ENCODE data around the gene LHFPL5. TPM values are rescaled to one million over a fixed set of nuclear protein-coding genes. Genes with fewer than 3 reads are reported as not detected.

The LHFPL5 gene
- total and polyA plus RNA-seq, 2 experiments from 2014 or later, result not detected

GRCh38 chr6:35808688-35809087 lies 3.5 kb downstream of the LHFPL5 start:
- TF ChIP-seq REST (IDR thresholded peaks at IDR 0.05; ENCODE audit: unreplicated experiment) (no peak), ZNF462 (CRISPR knock-in tag; IDR thresholded peaks at IDR 0.05) (no peak), EZH2phosphoT487 (IDR thresholded peaks at IDR 0.05; ENCODE audit: unreplicated experiment) (no peak), ZNF331 (CRISPR knock-in tag; IDR thresholded peaks at IDR 0.05; ENCODE audit: low read depth) (no peak), EZH2 (IDR thresholded peaks at IDR 0.05; ENCODE audit: low read depth, unreplicated experiment) (no peak), JUNB (IDR thresholded peaks at IDR 0.05; ENCODE audit: unreplicated experiment) (no peak), POLR2AphosphoS5 (IDR thresholded peaks at IDR 0.05; ENCODE audit: low read depth) (no peak), STAT1 (IDR thresholded peaks at IDR 0.05; ENCODE audit: unreplicated experiment) (no peak), CTCF (conservative IDR thresholded peaks at IDR 0.05; ENCODE audit: low read depth in 2 of 2) (no peak), NANOG (IDR thresholded peaks at IDR 0.05; ENCODE audit: borderline replicate concordance) (no peak), ETS1 (IDR thresholded peaks at IDR 0.05) (no peak), CREB1 (CRISPR knock-in tag; IDR thresholded peaks at IDR 0.05; ENCODE audit: low read depth) (no peak), ZNF114 (CRISPR knock-in tag; IDR thresholded peaks at IDR 0.05) (no peak)
- H3K27ac ChIP-seq (ENCODE audit: low read depth), result no peak overlapping the region
- H3K4me3 Mint-ChIP-seq, result no peak overlapping the region

More at GRCh38 chr6:35808688-35809087, 3.5 kb downstream of the LHFPL5 start:
- H3K27me3 Mint-ChIP-seq (ENCODE audit: insufficient read depth, low read depth, poor library complexity), result peaks cover 5% of the 10 kb centered on the region
- Histone ChIP-seq H3K4me3 (no peak overlapping the region), H3K4me2 (no peak overlapping the region), H3K79me2 (replicated peaks; ENCODE audit: insufficient read depth) (no peaks in the 10 kb centered on the region), H2AFZ (no peak overlapping the region), H3K9me2 (ENCODE audit: insufficient read depth) (no peaks in the 10 kb centered on the region), H3K4me1 (ENCODE audit: insufficient read depth) (peaks cover 5% of the 10 kb centered on the region; the same call in 1 of the 2 replicates), H3K27me3 (ENCODE audit: insufficient read depth) (no peaks in the 10 kb centered on the region), H3F3A (replicated peaks; ENCODE audit: low read depth) (no peaks in the 10 kb centered on the region), H3K36me3 (ENCODE audit: insufficient read depth) (no peaks in the 10 kb centered on the region), H4K20me1 (replicated peaks; ENCODE audit: insufficient read depth) (no peaks in the 10 kb centered on the region)
- H3K4me1 Mint-ChIP-seq, result peaks cover 9% of the 10 kb centered on the region
- H3K36me3 Mint-ChIP-seq (ENCODE audit: low read depth), result no peaks in the 10 kb centered on the region
- DNase-seq (ENCODE audit: low spot score) (no peak), ATAC-seq (no peak)
- H3K9me3 Mint-ChIP-seq, result no peaks in the 10 kb centered on the region
- H3K27ac Mint-ChIP-seq, result no peak overlapping the region
